Measurements from ENCODE around the gene RPS6KA2.

DNA sequence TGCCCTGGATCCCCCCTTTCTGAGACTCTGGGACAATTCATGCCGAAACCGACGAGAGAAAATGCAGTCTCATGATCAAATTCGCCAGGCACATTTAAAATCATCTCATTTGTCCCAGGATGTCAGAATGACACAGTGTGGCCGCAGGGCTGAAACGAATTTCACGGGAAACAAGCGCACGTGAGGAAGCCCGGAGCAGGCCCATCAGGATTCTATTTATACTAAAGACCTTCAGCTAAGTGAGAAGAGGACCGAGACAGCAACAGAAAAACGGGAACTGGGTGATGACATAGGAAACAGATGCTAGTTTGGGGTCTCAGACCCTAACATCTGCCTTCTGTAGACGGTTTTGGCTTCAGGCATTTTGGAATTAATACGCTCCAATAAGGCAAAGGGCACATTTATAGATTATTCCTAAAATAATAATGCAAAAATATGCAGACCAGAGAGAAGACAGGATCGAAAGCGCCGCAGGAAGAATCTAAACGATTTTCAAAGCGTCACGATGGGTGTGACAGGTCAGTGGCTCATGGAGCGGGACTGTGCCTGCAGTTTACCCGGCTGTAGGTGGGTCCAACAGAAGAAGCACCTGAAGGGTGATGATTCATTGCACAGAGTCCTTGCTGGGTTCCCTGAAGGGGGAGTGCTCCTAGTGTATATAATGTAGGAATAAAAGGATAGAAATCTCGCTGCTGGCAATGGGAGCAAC lies 163.5 kb downstream of the RPS6KA2 start:
- TF ChIP-seq, protein P1, sequence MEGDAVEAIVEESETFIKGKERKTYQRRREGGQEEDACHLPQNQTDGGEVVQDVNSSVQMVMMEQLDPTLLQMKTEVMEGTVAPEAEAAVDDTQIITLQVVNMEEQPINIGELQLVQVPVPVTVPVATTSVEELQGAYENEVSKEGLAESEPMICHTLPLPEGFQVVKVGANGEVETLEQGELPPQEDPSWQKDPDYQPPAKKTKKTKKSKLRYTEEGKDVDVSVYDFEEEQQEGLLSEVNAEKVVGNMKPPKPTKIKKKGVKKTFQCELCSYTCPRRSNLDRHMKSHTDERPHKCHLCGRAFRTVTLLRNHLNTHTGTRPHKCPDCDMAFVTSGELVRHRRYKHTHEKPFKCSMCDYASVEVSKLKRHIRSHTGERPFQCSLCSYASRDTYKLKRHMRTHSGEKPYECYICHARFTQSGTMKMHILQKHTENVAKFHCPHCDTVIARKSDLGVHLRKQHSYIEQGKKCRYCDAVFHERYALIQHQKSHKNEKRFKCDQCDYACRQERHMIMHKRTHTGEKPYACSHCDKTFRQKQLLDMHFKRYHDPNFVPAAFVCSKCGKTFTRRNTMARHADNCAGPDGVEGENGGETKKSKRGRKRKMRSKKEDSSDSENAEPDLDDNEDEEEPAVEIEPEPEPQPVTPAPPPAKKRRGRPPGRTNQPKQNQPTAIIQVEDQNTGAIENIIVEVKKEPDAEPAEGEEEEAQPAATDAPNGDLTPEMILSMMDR (IDR thresholded peaks at IDR 0.05), result no peak
- no peak for TF ChIP-seq POLR2A (IDR thresholded peaks at IDR 0.05)
- no peak for TF ChIP-seq EP300 (IDR thresholded peaks at IDR 0.05)
